ENCODE results near the gene C9orf153. TPM values are rescaled to one million over a fixed set of nuclear protein-coding genes. Genes with fewer than 3 reads are reported as not detected.
"Not testable (repeated sequence)": the region's sequence is repeated elsewhere in the genome, so short reads cannot be mapped to it uniquely, and the experiment has no call there.

Gene C9orf153
- total and polyA plus RNA-seq, 5 donors from 2014 or later = 0.32 TPM; not detected in 4

DNA sequence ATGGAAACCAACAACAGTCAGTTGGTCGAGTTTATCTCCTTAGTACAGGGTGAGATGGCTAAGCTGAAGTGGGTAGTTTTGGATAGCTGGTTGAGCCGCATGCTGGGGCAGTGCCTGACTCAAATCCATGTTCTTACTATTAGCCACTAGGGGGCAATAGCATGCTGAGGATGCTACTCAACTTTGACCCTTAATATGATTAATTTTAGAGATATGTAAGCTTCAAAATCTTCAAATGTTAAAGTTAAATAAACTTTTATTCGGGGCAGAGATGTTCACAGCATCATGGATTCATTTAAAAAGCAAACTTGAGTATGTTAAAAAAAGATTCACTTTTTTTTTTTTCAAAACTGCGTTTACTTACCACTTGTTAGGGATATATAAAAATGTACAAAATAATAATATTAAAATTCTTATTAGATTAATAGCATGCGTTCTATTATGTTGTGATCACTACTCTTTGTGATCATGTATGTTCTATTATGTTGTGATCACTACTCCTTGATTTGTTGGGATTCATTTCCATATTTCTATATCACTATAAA, 57.0 kb downstream of the C9orf153 start:
- Mint-ChIP-seq H3K27ac (no peak overlapping the region), H3K9me3 (peaks cover 0 to 2% (median 0%) of the 10 kb centered on the region in 7 donors), H3K27me3 (peaks cover 15% of the 10 kb centered on the region), H3K4me3 (no peak overlapping the region), H3K4me1 (peaks cover 0 to 4% (median 2%) of the 10 kb centered on the region in 4 donors), H3K36me3 (no peaks in the 10 kb centered on the region)
- Histone ChIP-seq H3K27me3 (ENCODE audit: control insufficient read depth, insufficient read depth, low read length) (peaks cover 2% of the 10 kb centered on the region), H3K4me1 (ENCODE audit: control insufficient read depth, insufficient read depth, low read length, poor library complexity, severe bottlenecking) (no peaks in the 10 kb centered on the region), H3K4me3 (ENCODE audit: low read depth, low read length) (no peak overlapping the region), H3K36me3 (ENCODE audit: control insufficient read depth, insufficient read depth, low read length) (no peaks in the 10 kb centered on the region), H3K9me3 (ENCODE audit: control insufficient read depth in 2 of 2, low read length in 2 of 2) (no peaks in the 10 kb centered on the region), H3K27ac (ENCODE audit: insufficient read depth, low read length, poor library complexity, severe bottlenecking) (no peak overlapping the region)
- ATAC-seq (ENCODE audit: low read depth in 2 of 2) = peak; percentile 50 to 60
- peak in 2 of 3 donors; percentile 26 to 57 for DNase-seq

GRCh38 chr9:86201474-86202337, 57.8 kb downstream of the C9orf153 start:
- no peak overlapping the region for H3K27ac Mint-ChIP-seq
- no peak overlapping the region for H3K4me3 Mint-ChIP-seq

DNA sequence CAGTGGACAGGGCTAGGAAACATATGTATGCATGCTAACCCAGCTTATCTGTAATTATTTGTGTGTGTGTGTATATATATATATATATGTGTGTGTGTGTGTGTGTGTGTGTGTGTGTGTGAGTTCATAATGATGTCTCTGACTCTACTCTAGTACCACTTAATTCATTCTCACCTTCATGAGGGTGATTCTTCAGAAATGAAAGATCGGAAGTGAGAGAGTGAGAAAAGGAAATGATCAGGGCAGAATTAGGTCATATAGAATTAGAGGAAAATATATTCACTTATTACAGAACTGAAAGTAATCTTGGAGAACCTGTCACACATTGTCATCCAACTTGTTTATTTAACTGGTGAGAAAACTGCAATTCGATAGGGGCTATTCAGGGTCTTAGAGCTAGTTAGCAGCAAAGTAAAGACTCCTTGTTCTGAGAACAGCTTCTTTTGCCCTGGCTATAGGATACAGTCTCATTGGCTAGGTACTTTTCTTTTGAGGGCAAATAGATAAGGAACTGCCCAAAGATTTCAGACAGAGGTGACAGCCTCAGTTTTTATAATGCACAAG, 58.8 kb downstream of the C9orf153 start:
- Mint-ChIP-seq H3K4me3 (no peak overlapping the region), H3K36me3 (no peaks in the 10 kb centered on the region), H3K27ac (no peak overlapping the region), H3K27me3 (peaks cover 15% of the 10 kb centered on the region), H3K4me1 (peaks cover 0 to 4% (median 2%) of the 10 kb centered on the region in 4 donors), H3K9me3 (peaks cover 0 to 2% (median 0%) of the 10 kb centered on the region in 7 donors)
- Histone ChIP-seq H3K4me1 (ENCODE audit: control insufficient read depth, insufficient read depth, low read length, poor library complexity, severe bottlenecking) (no peaks in the 10 kb centered on the region), H3K36me3 (ENCODE audit: control insufficient read depth, insufficient read depth, low read length) (no peaks in the 10 kb centered on the region), H3K27ac (ENCODE audit: insufficient read depth, low read length, poor library complexity, severe bottlenecking) (no peak overlapping the region), H3K27me3 (ENCODE audit: control insufficient read depth, insufficient read depth, low read length) (peaks cover 2% of the 10 kb centered on the region), H3K4me3 (ENCODE audit: low read depth, low read length) (no peak overlapping the region), H3K9me3 (ENCODE audit: control insufficient read depth in 2 of 2, low read length in 2 of 2) (no peaks in the 10 kb centered on the region)
- DNase-seq (no peak), ATAC-seq (ENCODE audit: low read depth in 2 of 2) (no peak)

More at GRCh38 chr9:86201474-86202337, 57.8 kb downstream of the C9orf153 start:
- Mint-ChIP-seq H3K9me3 (peaks cover 0 to 2% (median 0%) of the 10 kb centered on the region in 7 donors), H3K4me1 (peaks cover 0 to 4% (median 2%) of the 10 kb centered on the region in 4 donors), H3K27me3 (peaks cover 15% of the 10 kb centered on the region), H3K36me3 (no peaks in the 10 kb centered on the region)
- Histone ChIP-seq H3K27ac (ENCODE audit: insufficient read depth, low read length, poor library complexity, severe bottlenecking) (no peak overlapping the region), H3K4me3 (ENCODE audit: low read depth, low read length) (no peak overlapping the region), H3K27me3 (ENCODE audit: control insufficient read depth, insufficient read depth, low read length) (peaks cover 2% of the 10 kb centered on the region), H3K4me1 (ENCODE audit: control insufficient read depth, insufficient read depth, low read length, poor library complexity, severe bottlenecking) (no peaks in the 10 kb centered on the region), H3K36me3 (ENCODE audit: control insufficient read depth, insufficient read depth, low read length) (no peaks in the 10 kb centered on the region), H3K9me3 (ENCODE audit: control insufficient read depth in 2 of 2, low read length in 2 of 2) (no peaks in the 10 kb centered on the region)
- no peak for DNase-seq
- ATAC-seq (ENCODE audit: low read depth in 2 of 2) = no peak

DNA sequence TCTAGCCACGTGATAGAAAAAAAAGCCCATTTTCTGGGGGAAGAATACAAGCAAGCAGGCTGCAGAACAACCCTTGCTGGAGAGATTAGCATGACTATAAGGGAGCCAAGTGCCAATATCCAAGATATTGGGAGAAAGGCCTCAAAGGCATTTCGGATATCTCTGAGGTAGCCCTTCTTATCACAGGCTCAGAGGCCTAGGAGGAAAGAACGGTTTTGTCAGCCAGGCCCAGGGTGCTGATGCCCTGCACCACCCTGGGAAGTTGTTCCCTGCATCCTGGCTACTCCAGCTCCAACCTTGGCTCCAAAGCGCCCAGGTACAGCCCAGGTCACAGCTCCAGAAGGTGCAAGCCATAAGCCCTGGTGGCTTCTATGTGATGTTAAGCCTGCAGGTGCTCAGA, 66.4 kb downstream of the C9orf153 start:
- no peak overlapping the region for H3K4me3 ChIP-seq (ENCODE audit: low read depth, low read length)
- H3K27me3 ChIP-seq (ENCODE audit: control insufficient read depth, insufficient read depth, low read length) = no peaks in the 10 kb centered on the region
- no peak overlapping the region for H3K27ac Mint-ChIP-seq
- H3K4me1 Mint-ChIP-seq = no peaks in the 10 kb centered on the region
- H3K36me3 ChIP-seq (ENCODE audit: control insufficient read depth, insufficient read depth, low read length) = no peaks in the 10 kb centered on the region
- no peak for ATAC-seq (ENCODE audit: low read depth in 2 of 2)
- peaks cover 3 to 10% of the 10 kb centered on the region in 2 experiments for H3K9me3 ChIP-seq (ENCODE audit: control insufficient read depth in 2 of 2, low read length in 2 of 2)
- H3K4me3 Mint-ChIP-seq = no peak overlapping the region
- H3K27me3 Mint-ChIP-seq = no peaks in the 10 kb centered on the region
- H3K4me1 ChIP-seq (ENCODE audit: control insufficient read depth, insufficient read depth, low read length, poor library complexity, severe bottlenecking) = no peaks in the 10 kb centered on the region
- no peak overlapping the region for H3K27ac ChIP-seq (ENCODE audit: insufficient read depth, low read length, poor library complexity, severe bottlenecking)
- H3K36me3 Mint-ChIP-seq = peaks cover 4% of the 10 kb centered on the region
- DNase-seq = no peak
- H3K9me3 Mint-ChIP-seq = peaks cover 2 to 27% (median 11%) of the 10 kb centered on the region in 7 donors

- not testable (repeated sequence) for H3K27me3 ChIP-seq (ENCODE audit: control insufficient read depth, insufficient read depth, low read length); H3K27me3 Mint-ChIP-seq; H3K27ac ChIP-seq (ENCODE audit: insufficient read depth, low read length, poor library complexity, severe bottlenecking); H3K36me3 Mint-ChIP-seq; H3K4me3 ChIP-seq (ENCODE audit: low read depth, low read length); ATAC-seq (ENCODE audit: low read depth in 2 of 2); H3K4me3 Mint-ChIP-seq; DNase-seq; H3K4me1 Mint-ChIP-seq; H3K36me3 ChIP-seq (ENCODE audit: control insufficient read depth, insufficient read depth, low read length); H3K4me1 ChIP-seq (ENCODE audit: control insufficient read depth, insufficient read depth, low read length, poor library complexity, severe bottlenecking)
- H3K9me3 Mint-ChIP-seq = peaks cover 3 to 30% (median 10%) of the 10 kb centered on the region in 7 donors
- peaks cover 3 to 10% of the 10 kb centered on the region in 2 experiments for H3K9me3 ChIP-seq (ENCODE audit: control insufficient read depth in 2 of 2, low read length in 2 of 2)
- peak overlapping the region in 1 of 3 donors; percentile 34 for H3K27ac Mint-ChIP-seq
These were observed 68.8 kb downstream of the C9orf153 start for GRCh38 chr9:86190700-86191099.

DNA sequence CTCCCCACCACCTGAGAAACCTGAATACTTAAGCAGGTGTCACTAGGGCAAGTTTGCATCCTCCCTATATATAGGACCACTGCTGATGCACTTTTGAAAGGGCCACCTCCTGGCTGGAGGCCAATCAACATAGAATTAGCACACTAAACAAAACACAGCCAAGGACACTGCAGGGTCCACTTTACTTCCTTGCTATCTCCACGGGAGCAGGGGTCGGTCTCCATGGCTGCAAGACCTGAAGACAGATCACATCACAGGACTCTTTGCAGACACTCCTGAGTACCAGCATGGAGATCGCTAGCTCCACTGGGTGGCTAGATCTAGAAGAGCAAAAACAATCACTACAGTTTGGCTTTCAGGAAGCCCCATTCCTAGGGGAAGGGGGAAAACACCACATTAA, 72.3 kb downstream of the C9orf153 start:
- H3K27me3 Mint-ChIP-seq = peaks cover 4% of the 10 kb centered on the region
- H3K9me3 Mint-ChIP-seq = peaks cover 1 to 18% (median 5%) of the 10 kb centered on the region in 7 donors
- no peak overlapping the region for H3K4me3 Mint-ChIP-seq
- no peak overlapping the region for H3K27ac Mint-ChIP-seq
- no peak for ATAC-seq (ENCODE audit: low read depth in 2 of 2)
- no peak for DNase-seq
- H3K27me3 ChIP-seq (ENCODE audit: control insufficient read depth, insufficient read depth, low read length) = no peaks in the 10 kb centered on the region
- no peaks in the 10 kb centered on the region for H3K36me3 Mint-ChIP-seq
- H3K27ac ChIP-seq (ENCODE audit: insufficient read depth, low read length, poor library complexity, severe bottlenecking) = no peak overlapping the region
- H3K36me3 ChIP-seq (ENCODE audit: control insufficient read depth, insufficient read depth, low read length) = no peaks in the 10 kb centered on the region
- H3K4me1 Mint-ChIP-seq = no peaks in the 10 kb centered on the region
- no peaks in the 10 kb centered on the region for H3K4me1 ChIP-seq (ENCODE audit: control insufficient read depth, insufficient read depth, low read length, poor library complexity, severe bottlenecking)
- no peak overlapping the region for H3K4me3 ChIP-seq (ENCODE audit: low read depth, low read length)
- H3K9me3 ChIP-seq (ENCODE audit: control insufficient read depth in 2 of 2, low read length in 2 of 2) = no peaks in the 10 kb centered on the region

- Histone ChIP-seq H3K9me3 (ENCODE audit: control insufficient read depth in 2 of 2, low read length in 2 of 2) (no peaks in the 10 kb centered on the region), H3K27me3 (ENCODE audit: control insufficient read depth, insufficient read depth, low read length) (no peaks in the 10 kb centered on the region), H3K27ac (ENCODE audit: insufficient read depth, low read length, poor library complexity, severe bottlenecking) (no peak overlapping the region), H3K4me1 (ENCODE audit: control insufficient read depth, insufficient read depth, low read length, poor library complexity, severe bottlenecking) (no peaks in the 10 kb centered on the region), H3K4me3 (ENCODE audit: low read depth, low read length) (no peak overlapping the region), H3K36me3 (ENCODE audit: control insufficient read depth, insufficient read depth, low read length) (no peaks in the 10 kb centered on the region)
- Mint-ChIP-seq H3K4me3 (no peak overlapping the region), H3K4me1 (no peaks in the 10 kb centered on the region), H3K36me3 (no peaks in the 10 kb centered on the region), H3K27ac (no peak overlapping the region), H3K9me3 (peaks cover 1 to 18% (median 5%) of the 10 kb centered on the region in 7 donors), H3K27me3 (peaks cover 4% of the 10 kb centered on the region)
- DNase-seq (no peak), ATAC-seq (ENCODE audit: low read depth in 2 of 2) (no peak)
These were observed 72.8 kb downstream of the C9orf153 start for GRCh38 chr9:86186696-86187095.

Measured in CD4-positive, CD25-positive, alpha-beta regulatory T cell (primary cell).